HPDE6-E6E7 (cell line): Measurements from ENCODE around the gene HLCS.
"Not testable (repeated sequence)": the region's sequence is repeated elsewhere in the genome, so short reads cannot be mapped to it uniquely, and the experiment has no call there.

Source experiments
- DNase-seq: peaks from one replicate; pipeline ENCODE4 v3.0.0; 2011; ENCODE audit warnings: missing footprints; ENCODE audit errors: extremely low spot score

The HLCS gene

DNA sequence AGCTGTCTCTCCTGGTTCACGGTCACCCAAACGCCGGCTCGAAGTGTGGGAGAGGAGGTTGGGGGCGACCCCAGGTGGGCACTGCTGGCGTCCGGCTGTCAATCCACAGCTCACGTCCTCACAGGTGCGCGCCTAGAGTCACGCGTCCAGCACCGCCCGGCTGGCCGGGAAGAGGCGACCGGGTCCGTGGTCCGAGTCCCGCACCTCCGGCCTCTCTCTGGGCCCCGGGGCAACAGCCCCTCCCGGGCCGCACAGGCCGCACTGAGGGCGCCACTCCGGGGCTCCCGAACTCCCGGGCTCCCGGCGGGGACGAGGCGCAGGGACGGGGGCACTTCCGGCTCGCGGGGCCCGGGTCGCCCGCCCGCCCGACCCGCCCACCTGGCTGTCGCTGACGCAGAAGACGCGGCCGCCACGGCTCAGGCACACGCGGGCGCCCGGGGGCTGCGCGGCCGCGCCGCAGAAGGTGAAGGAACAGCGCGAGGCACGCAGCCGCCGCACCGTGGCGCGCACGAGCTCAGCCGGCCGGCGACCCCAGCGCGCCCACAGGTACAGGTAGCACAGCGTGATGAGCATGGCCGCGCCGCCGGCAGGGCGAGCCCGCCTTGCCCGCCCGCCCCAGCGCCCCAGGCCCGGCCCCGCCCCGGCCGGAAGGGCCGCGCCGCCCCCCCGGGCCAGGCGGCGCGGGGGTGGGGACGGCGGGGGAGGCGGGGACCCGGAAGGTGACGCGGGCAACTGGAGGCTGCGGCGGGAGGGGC lies at the start of gene HLCS:
HLCS (minus strand) TSS at position 604 of the 755 bp plus-strand sequence; CDS start at position 573, 31 bp downstream.
- DNase-seq = peak; percentile 56

DNA sequence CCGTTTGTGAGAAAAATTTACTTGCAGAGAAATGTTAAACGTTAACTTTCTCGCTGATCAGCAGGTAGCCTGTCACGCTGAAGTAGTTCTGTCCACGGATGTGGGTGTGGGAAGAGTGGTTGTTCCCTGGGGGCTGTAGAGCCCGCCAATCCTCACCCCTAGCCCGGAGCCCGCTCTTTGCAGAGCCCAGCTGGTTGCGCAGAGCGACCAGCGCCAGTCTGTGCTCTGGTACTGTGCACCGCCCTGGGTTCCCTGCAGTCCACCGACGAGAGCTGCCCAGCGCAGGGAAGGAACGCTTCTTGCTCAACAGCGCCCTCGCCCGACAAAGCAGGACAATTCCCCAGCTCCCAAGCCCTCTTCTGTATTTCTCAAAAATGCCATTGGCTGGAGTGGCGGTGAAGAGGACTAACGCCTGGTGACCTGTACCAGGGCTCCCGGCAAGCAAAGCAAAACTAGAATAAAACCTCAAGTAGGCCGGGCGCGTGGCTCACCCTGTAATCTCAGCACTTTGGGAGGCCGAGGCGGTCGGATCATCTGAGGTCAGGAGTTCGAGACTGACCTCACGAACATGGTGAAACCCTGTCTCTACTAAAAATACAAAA lies 43.4 kb upstream of the HLCS start:
- DNase-seq = peak; percentile 78

DNA sequence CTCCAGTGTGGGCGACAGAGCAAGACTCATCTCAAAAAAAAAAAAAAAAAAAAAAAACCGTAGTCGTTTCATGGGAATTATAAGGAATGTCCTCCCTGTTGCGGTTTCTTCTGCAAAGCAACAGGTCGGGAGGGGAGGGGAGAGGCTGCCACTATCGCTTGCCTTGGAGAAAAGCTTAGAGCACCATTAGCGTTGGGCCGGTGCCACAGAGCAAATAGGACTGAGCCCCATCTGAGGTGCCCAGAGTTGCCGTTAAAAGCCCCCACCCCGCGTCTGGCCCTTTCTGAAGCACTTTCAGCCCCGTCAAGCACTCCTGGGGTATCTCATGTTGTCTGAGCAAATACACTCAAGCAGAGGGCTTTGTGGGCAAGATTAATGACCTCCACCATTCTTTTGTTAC lies 42.3 kb upstream of the HLCS start:
- DNase-seq = no peak

DNA sequence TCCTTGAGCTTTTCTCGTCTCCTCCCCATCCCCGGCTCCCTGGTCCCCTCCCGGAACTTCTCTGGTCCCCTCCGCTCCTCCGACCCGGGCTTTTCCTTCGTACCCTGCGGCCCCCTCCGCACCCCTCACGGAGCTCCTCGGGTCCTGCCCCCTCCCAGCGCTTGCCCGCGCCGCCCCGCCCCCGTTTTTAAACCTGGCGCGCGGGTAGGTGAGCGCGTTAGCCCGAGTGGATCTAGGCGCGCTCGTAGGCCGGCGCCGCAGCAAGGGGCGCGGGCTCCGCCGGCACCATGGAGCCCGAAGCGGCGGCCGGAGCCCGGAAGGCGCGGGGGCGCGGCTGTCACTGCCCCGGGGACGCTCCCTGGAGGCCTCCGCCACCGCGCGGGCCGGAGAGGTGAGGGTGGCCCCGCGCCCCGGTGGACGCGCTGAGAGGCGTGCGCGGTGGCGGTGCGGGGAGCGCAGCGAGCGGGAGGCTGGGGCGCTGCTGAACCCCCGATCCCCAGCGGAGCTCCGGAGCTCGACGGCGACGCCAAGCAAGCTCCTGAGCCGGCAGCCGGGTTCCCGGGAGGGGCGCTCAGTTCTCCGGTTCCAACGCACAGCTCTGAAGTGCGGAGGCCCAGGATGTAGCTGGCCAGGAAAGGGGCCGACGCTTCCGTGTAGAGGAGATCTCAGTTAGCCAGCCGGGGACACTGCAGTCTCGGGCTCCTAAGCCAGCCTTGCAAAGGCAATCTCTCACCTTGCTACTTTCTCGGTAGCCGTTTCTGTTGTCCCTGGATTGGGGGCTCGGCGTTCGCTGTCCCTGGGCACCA lies 40.2 kb upstream of the HLCS start, which contains the start of gene RIPPLY3:
RIPPLY3 (plus strand) TSS at position 217 of the 806 bp plus-strand sequence; CDS start at position 288, 71 bp downstream.
- DNase-seq = no peak

DNA sequence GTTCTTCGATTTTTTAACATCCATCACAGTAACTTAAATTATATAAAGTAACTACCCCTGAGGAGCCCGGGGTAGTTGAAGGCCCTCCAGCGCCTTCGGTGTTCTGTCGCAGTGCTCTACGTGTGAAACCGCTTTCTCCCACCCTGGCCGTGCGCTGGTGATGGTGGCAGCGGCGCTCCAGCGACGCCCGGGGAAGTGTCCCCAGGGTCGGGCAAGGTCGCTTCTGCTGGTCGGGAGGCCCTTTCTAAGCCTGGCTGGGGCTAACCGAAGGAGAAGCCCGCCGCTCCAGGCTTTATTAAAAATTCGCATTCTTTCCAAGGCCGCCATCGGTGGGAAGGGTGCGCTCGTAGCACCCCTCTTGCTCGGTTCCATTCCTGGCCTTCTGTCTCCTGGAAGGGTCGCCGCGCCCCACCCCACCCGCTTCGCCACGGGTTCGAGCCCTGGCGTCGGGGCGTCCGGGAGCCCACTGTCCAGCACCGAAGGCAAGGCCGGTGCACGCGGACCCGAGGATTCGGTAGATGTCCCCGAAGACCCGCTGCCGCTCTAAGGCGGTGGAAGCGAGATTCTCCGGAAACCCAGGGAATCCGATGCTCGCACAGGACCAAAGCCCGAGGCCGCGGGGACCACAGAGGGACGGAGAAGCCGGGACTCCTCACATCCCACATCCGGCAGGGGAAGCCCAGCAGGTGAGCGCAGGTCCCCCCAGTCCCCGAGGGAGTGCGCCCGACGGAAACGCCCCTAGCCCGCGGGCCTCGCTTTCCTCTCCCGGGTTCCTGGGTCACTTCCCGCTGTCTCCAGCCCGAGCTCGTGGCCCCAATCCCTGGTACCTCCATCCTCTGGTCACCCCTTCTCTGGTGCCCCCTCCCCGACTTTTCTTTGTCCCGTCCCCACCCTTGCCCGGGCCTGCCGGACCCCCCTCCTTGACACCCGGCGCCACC lies 39.3 kb upstream of the HLCS start:
- no peak for DNase-seq

DNA sequence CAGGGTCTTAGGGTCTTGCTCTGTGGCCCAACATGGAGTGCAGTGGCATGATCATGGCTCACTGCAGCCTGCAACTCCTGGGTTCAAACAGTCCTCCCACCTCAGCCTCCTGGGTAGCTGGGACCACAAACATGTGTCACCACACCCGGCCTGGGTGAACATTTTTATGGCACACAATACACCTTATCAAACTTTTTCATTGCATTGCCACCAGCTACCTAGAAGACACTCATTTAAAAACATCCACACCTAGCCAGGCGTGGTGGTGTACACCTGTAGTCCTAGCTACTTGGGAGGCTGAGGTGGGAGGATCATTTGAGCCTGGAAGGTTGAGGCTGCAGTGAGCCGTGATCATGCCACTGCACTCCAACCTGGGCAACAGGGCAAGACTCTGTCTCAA lies 37.4 kb upstream of the HLCS start:
- not testable (repeated sequence) for DNase-seq

DNA sequence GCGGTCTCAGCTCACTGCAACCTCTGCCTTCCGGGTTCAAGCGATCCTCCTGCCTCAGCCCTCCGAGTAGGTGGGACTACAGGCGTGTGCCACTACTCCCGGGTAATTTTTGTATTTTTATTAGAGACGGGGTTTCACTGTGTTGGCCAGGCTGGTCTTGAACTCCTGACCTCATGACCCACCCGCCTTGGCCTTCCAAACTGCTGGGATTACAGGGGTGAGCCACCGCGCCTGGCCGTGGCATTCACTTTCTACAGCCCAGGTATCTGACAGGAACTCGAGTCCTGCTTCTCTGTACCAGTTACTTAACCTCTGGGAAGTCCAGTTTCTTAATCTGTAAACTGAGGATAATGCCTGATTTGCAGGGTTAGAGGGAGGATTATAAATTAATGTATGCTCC lies 36.4 kb upstream of the HLCS start:
- DNase-seq = not testable (repeated sequence)

DNA sequence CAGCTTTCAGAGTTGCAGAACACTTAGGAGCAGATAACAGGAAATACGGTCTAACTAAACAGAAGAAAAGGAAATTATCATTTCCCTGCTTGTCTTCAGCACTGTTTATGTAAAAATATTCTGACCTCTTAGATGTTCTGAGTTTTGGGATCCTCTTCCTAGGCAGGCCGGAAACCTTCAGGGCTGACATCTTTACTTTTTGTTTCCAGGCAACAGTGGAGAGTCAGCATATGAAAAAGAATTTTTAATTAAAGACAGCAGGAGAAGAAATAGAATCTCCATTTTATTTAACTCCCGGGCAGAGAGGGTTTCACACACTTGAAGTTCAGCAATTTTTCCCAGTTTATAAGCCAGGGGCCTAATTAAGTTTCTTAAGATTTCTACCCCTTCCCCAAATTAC lies 35.0 kb upstream of the HLCS start:
- DNase-seq = no peak

DNA sequence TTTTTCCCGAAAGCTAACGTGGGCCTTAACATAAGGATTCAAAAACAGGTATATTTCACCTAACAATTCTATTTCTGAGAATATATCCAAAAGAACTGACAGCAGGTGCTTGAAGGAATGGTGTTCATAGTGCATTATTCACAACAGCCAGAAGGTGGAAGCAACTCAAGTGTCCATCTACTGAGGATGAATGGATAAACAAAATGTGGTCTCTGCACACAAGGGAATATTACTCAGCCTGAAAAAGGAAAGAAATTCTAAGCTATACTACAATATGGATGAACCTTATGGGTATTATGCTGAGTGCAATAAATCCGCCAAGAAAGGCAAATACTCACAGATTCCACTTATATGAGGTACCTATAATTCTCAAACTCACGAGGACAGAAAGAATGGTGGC lies 33.9 kb upstream of the HLCS start:
- DNase-seq = no peak

DNA sequence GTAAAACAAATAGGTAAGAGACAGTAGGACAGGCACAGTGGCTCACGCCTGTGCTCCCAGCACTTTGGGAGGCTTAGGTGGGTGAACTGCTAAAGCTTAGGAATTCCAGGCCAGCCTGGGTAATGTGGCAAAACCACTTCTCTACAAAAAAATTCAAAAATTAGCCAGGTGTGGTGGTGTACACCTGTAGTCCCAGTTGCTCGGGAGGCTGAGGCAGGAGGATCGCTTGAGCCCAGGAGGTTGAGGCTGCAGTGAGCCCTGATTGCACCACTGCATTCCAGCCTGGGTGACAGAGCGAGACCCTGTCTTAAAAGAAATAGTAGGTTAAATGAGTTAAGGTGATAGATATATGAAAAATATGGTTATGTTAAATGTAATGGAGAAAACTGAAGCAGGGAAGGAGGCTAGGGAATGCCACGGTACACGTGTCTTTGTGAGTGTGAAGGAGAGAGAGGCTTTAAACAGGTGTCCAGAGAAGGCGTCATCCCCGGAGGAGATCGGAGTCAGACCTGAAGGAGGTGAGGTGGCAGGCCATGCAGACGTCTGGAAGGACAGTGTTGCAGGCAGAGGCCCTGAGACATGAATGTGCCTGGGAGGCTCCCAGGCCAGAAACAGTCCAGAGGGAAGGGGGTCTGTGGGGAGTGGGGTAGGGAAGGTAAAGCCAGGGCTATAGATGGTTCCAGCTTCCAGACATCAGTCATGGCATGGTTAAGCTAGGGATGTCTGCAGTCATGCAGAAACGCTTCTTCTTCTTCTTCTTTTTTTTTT lies 32.8 kb upstream of the HLCS start:
- no peak for DNase-seq

DNA sequence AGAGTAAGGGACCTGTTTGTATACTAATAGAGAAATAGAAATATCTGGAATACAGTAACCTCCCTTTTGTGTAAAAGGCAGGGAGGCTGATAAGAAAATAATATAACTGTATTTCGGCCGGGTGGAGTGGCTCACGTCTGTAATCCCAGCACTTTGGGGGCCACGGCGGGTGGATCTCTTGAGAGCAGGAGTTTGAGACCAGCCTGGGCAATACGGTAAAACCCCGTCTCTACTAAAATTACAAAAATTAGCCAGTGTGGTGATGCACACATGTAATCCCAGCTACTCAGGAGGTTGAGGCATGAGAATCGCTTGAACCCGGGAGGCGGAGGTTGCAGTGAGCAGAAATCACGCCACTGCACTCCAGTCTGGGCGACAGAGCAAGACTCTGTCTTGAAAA lies 28.8 kb upstream of the HLCS start:
- DNase-seq = not testable (repeated sequence)

DNA sequence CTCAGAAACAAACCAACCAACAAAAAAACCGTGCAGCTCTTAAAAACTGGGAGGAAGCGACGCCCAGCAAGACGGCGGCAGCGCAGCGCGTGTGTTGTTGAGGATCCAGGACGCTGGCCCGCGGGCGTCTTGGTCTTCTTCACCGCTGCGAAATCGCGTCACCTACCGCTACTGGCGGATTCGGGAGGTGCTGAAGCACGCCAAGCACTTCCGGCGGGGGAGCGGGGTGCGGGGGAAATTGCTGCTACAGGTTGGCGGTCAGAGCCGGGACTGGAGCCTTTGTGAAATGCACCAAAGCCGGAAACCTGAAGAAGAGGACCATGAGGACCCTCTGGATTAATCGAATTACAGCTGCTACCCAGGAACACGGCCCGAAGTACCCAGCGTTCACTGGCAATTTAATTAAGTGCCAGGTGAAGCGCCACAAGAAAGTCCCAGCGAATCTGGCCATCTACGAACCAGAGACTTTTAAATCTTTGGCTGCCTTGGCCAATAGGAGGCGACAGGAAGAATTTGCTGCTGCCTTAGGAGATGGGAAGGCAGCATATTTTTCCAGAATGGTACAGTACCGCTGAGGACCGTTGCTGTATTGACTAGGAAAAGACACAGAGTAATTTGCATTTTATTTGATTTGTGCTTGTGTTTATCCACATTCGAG lies 28.2 kb upstream of the HLCS start:
- DNase-seq = no peak

DNA sequence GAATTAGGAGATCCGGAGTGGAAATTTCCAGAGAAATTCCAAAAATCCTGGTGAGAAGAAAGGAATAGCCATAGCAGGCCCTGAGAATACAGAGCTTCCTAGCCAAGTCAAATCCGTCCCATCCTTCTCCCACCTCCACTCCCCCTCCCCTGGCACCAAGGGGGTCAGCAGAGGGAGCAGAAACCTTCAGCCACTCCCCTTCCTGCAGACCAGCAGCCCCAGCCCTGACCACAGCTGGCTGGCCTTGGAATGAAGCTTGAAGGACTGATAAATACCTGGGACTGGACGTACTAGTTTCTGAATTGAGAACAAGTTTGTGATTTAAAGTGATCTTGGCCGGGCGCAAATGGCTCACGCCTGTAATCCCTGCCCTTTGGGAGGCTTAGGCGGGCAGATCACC lies 26.2 kb upstream of the HLCS start:
- DNase-seq = no peak

DNA sequence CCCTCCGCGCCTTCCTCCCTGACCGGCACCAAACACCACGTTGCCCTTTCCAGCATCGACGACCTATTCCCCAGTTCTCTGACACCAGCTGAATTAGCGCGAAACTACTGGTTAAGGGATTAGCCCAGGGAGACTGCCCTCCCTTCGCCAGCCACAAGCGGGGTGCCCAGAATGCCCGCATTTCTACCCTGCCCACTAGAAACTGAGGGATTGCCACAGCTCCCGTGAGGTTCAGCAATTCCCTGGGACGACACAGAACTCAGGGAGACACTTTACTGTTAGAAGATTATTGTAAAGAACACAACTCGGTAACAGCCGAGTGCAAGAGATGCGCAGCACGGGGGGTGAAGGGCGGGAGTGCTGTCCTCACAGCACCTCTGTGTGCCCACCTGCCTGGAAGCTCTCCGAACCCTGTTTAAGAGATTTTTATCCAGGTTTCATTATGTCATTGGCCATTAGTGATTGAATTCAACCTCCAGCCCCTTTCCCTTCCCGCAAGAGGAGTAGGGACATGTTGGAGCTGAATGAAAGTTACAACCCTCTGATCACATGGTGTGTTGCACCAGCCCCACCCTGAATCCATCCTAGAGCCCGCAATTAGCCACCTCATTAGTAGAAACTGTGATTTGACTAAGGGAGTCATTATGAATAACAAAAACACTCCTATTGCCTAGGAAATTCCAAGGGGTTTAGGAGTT lies 24.2 kb upstream of the HLCS start:
- DNase-seq = no peak

DNA sequence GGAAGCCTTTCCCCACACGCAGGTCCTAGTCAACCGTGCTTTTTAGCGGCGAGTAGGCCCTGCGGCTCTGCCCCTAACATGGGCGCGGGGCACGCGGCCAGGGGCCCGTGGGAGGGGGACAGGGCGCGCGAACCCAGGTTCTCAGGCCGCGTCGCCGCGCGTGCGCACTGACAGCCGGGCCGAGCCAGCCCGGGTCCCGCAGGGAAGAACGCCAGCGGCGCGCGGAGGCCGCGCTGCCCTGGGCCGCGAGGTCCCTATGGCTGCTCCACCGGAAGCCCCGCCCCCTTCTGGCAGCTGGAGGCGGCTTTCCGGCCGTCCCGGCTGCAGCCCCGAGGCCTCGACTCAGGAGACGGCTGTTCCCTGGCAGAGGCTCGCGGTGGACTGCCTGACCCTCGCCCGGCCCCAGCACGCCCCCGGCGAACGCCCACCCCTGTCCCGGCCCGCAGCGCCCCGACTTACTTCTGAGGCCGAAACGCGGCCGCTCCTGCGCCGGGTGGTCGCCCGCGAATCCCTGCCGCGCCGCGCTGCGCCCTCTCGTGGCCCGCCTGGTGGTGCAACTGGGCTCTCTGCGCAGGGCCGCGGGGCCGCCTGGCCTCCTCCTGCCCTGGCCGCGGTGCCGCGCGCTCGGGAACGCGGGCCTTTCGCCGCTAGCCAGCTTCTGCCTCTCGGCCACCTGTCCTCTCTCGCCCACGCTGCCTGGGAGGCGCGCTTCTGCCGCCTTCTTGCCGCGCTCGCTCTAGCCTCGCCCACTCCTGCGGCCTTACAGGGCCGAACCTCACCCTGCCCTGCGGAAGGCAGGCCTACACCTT lies 23.4 kb upstream of the HLCS start:
- peak; percentile 98 for DNase-seq

DNA sequence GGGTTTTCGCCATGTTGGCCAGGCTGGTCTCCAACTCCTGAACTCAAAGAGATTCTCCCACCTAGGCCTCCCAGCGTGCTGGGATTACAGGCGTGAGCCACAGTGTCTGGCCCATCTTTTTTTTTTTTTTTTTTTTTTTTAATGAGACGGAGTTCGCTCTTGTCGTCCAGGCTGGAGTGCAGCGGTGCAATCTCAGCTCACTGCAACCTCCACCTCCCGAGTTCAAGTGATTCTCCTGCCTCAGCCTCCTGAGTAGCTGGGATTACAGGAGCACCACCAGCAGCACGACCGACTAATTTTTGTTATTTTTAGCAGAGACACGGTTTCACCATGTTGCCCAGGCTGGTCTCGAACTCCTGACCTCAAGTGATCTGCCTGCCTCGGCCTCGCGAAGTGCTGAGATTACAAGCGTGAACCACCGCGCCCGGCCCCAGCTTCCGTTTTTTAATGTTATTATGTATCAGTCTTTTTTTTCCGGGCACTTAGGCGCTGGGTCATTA lies 22.8 kb upstream of the HLCS start:
- DNase-seq = not testable (repeated sequence)

DNA sequence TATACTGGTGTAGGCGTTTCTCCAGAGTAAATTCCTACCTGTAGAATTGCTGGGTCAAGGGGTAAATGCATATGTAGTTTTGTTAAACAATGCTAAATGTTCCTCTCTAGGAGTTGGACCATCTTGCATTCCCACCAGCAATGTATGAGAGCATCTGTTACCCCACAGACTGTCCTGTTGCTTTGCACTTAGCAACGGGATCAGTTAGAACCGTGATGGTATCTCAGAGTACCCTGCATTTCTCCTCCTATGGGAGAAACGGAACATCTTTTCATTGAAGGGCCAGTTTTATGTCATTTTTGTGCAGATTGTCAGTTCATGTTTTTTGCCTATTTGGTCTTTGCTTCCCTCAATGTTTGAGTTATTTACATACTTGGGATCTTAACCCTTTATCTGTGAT lies 22.1 kb upstream of the HLCS start:
- DNase-seq = no peak

DNA sequence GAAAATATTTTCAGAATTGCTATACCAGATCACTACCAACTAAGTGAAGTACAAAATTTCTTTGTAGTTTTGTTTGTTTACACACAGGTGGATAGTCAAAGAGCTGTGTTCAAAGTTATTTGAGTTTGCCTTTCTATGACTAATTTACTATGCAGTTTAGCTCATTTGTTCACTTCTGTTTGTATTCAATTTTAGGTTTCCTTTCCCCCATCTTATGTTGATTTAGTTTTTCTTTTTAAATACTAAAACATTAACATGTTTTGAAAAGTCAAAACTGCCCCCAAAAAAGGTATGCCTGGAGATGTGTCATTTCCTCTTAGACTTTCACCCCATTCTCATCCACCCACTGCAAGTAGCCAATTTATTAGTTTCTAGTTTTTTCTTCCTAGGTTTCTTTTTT lies 21.4 kb upstream of the HLCS start:
- no peak for DNase-seq
